Spleen (tissue), 7 donors: ENCODE data around the gene ACER3.

Experiments used
- CTCF ChIP-seq, 11 experiments: fragments of 200-600 bp in 7 of 11; fragments of 450-650 bp in 4 of 11; sonication (generic) in 4 of 11; IDR thresholded peaks in 8 of 11; conservative IDR thresholded peaks in 3 of 11; 1 replicate in 7 of 11; 2 replicates in 4 of 11; pipeline versions ENCODE4 v1.4.0 to v1.8.0; 2016 to 2021; ENCODE audit warnings: antibody characterized with exemption in 11 of 11, inconsistent platforms in 4 of 11, mild to moderate bottlenecking in 1 of 11
- POLR2AphosphoS5 ChIP-seq, 3 donors: sonication (generic); formaldehyde crosslinking; IDR thresholded peaks; one replicate each; pipeline ENCODE4 v1.5.1; 2017; ENCODE audit warnings: antibody characterized with exemption in 3 of 3
- donor health status: DM: no; HTN: no; CAD: no; lungs with moderate emphysema.
- donor health status: DM: no; HTN: no; CAD: no.
- donor health status: DM: no; HTN: no; CAD: no.

GRCh38 chr11:76830639-76831327 is 29.9 kb upstream of the ACER3 start:
- no peak for TF ChIP-seq CTCF (IDR thresholded peaks at IDR 0.05 in 8 of 11, conservative IDR thresholded peaks at IDR 0.05 in 3 of 11)
- TF ChIP-seq POLR2AphosphoS5 (IDR thresholded peaks at IDR 0.05): no peak
